GM18858 (cell line): Measurements from ENCODE around the gene ARHGAP24.
A peak's percentile ranks its signal among the peaks of the same experiment; 100 is the strongest.

Experiments used
- ATAC-seq: cut with Tn5 transposase; IDR thresholded peaks from one replicate; pipeline ENCODE4 v1.9.1; 2021; ENCODE audit not compliant: unreplicated experiment

The ARHGAP24 gene

DNA sequence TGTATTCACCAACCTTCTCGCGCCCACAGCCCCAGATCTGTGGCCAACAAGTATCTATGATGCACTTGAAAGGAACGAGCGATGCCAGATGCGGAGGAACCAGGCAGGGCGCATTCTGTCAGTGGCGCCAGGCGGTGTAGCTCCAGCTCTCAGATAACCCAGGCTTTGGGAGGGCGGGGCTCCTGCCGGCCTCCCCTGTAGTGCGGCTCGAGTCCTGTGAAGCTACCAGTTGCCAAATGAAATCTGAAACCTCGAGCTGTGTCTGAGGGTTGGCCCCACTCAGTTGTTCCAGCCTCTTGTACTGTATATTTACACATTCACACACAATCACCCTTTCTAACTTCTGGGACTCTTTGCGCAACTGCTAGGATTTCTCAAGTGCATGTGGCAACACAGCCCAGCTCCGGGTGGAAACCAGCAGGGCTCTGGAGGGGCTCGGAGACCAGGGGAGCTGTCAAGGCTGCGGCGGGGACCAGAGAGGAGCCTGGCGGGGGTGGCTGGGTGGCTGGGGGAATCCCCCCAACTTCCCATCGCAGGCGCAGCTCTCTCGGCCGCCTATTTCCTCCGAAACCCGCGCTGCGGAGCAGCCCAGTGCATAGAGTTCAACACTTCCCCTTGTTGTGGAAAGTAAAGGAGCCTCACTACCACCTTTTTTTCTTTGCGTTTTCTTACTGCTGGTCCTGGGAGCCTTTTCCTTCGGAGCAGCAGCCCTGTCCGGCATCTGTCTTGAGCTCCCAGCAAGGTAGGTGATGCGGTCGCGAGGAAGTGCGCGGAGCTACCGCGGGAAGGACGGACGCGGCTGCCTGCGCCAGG lies at the start of gene ARHGAP24:
Gene ARHGAP24 (plus strand): TSS at position 333 of the 813 bp plus-strand sequence.
- peak; percentile 86 for ATAC-seq

DNA sequence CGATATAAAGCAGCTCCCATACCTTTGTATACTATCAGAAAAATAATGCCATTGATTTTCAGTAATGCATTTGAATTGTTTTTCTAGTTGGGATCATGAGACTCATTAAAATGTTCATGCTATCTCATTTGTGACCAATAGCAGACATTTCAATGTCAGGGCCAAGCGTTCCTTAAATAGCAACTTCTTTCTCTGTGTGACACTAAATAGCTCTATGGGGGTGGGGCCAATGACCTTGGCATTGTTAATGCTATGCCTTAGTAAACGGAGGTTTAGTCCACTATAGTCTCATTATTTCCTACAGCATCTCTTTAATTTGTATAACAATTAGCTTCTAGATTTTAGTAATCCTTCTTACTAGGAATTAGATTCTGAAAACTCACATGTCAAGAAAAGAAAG lies 48.6 kb upstream of the ARHGAP24 start:
- ATAC-seq, result no peak

DNA sequence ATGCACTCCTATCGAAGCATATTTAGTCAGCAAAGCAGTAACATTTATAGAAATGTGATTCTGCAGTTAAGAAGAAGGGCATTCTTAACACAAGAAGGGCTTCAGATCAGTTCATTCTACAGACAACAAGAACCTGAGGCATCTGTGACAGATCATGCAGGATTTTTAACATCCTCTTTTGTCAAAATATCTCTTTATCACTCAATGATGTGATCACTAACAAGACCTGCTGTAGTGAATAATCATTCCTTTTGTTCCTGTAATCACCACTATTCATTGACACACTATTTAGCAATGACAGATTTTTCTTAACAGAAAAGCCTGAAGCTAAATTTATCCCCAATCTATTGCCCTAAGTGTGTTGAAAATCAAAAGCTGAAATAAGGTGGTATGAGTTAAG lies 47.8 kb upstream of the ARHGAP24 start:
- no peak for ATAC-seq

DNA sequence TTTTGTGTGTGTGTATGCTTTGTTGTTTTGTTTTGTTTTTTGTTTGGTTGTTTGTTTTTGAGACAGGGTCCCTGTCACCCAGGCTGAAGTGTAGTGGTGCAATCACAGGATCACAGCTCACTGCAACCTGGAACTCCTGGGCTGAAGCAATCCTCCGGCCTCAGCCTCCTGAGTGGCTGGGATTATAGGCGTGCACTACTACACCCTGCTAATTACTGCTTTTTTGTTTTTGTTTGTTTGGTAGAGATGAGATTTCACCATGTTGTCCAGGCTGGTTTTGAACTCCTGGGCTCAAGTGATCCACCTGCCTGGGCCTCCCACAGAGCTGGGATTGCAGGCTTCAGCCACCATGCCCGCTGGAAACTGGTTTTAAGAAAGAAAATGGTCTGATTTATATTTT lies 44.7 kb upstream of the ARHGAP24 start:
- ATAC-seq, result no peak

DNA sequence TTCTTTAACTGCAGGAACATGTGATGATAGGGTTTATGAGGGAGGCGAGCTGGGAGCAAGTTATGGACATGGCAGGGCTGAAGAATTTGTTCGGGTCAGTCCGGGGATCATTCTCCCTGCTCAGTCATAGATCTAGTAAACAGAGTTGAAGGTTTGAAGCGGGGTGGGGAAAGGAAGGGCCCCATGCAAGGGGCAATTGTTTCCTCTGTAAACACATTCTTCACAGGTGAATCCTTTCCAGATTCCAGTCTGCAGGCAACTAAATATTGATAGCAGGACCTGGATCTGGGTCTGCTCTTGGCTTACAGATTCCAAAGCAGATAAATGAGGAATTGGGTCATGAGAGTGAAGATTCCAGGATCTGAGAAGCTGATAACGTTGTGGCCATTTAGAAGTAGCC lies 44.3 kb upstream of the ARHGAP24 start:
- ATAC-seq, result no peak

DNA sequence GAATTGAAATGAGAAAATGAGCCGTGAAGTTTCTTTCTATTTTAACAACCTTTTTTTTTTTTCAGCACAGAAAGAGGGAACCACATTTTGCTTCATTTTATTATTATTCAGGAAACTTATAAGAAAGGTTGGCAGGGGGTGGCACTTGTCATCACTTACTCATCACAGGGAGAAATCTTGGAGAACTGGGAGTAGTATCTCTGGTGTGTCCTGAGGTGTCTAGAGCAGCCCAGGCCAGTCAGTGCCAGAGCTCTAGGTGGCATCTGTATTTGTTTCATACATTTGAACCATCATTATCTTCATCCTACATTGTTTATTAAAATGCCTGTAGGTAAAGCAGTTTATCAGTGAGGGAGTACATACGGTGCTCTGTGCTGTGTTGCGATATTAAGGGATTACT lies 43.8 kb upstream of the ARHGAP24 start:
- ATAC-seq, result no peak

DNA sequence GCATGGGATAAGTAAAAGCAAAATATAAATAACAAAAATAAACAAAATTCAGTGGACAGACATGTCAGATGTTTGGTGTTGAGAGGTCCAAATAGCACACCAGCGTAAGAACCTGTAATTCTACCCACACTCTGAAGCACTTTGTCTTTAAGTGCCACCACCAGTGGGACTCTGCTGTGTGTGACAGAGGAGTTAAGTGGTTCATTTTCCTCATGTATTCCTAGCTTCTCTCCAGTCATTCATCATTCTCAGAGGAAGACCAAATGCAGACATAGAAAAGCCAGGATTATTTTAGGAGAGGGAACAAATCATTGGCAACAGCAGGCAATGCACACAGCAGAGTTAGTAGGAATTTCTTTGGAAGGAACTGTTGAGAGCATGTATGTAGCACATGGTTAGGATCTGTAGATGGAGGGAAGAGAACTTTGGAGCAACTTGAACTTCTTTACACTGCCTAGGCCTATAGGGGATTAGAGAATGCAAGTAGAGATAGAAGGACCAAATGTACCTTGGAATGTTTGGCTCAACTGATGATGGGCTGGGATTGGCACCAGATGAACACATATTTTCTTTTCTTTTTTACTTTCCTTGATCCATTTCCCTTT lies 43.0 kb upstream of the ARHGAP24 start:
- ATAC-seq, result no peak

DNA sequence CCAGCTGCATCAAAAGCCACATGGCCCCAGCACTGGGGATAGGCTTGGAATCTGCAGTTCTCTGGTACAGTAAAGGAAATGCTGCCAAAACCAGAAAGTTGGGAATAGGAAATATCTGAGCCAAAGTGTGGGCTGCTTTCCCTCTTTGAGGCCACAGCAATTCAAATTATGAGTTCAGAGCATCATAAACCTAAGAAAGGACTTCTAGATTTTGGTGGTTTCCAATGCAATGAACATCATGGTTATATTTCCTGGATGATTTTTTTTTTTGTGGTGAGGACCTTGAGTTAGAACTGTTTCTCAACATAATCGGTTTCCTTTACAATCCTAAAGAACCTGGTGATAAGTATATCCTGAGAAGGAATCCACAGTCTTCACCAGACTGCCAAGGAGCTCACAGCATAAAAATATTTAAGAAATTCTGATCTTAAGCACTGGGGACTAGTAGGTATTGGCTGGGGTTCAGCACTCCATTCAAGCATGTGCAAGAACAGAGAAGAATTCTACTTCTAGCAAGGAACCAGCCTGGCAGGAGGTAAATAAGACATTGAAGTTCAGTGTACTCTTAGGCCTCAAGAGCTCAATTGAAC lies 29.8 kb upstream of the ARHGAP24 start:
- ATAC-seq, result no peak

DNA sequence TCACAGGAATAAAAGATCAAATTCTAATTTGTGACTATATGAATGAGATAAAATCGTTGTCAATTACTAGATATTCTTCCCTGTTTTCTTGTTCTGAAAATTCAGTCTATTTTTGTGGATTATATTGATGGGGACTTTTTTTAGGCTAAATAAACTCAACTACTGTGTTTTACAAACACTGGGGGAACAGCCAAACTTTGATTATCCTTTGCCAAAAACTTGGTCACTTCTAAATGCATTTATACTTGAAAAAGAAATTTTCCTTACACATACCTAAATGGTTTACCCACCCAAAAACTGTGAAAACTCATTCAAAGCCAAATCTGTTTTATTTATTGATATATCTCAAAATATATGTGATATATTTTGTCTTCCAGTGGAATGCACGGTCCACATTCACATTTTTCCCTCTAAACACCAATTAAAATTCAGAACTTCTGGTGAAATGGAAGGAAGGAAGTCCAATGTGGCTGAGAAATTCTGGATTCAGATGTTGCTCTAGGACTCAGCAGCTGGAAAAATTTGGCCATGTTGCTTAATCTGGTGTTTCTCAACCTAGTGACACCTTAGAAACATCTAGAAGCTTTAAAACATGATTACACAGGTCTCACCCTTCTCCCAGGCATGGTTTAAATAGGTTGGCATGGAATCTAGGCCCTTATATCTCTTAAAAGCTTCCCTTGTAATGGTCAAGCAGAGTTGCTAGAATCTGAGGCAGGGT lies 28.6 kb upstream of the ARHGAP24 start:
- ATAC-seq, result no peak

DNA sequence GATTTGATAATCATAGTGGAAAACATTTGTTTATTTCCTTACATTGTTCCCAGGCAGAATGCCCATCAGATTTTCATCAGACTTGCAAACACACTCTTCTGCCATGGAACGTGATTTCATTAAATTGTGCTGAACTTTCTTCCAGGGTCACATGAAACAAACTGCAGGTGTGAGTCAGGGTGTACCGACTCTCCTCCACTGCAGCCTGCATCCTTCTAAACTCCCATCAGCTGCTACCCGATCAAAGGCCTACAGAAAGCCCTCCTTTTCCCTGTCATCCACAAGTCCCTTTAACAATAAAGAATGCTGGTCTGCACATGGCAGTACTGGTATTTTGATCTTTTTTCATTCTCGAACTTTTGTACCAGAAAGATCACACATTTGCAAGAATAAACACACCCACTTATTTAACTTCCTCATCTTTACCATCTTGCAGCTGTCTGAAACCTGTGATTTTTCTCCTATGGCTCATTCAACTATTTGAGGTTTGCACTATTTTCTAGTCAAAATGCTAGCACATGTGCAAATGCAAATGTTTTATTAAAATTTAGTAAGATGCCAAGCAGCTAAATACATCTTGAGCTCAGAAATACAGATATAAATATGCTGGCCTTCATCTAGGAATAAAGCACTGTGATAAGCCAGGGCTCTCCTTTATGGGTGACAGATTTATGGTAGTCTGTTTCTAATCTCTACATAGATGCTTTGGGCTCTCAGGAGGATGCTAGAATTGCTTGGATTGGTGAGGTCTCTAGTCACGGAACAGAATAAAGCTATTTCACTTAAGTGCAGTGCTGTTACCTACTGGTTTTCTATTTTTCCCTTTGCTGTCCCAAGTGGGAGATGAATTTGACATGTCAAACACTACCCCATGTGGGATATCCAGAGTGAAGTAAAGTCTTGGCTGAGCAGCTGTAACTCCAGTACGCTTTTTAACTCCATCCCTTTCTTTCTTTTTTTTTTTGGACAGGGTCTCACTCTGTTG lies 25.8 kb upstream of the ARHGAP24 start:
- ATAC-seq, result peak; percentile 80

DNA sequence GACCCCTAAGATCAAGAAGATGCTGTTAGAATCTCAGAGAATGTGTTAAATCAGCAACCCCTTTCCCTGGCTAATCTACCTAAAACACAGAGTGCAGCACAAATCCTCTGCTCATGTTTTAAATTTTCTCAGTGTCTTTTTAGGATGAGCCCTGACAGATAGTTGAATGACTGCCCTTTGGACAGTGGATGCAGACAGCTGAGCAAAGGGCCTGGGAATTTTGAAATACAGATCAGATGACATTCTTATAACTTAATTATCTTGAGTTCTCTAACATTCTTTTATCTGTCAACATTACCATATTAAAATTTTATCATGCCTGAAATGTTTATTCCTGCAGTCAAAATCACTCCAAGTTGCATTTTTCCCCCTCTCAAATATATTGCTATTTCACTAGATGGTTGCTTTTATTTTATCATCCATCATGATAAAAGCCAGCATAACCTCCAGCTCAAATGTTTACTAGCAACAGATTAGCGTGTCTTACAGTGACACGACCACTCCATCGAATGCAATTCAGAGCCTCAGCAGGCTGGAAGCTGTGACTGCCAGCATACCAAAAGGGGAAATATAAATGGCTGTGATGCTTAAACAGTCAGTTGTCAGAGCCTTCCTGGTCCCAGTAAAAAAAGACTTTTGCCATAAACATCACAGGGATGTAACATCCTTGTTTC lies 22.8 kb upstream of the ARHGAP24 start:
- ATAC-seq, result no peak

DNA sequence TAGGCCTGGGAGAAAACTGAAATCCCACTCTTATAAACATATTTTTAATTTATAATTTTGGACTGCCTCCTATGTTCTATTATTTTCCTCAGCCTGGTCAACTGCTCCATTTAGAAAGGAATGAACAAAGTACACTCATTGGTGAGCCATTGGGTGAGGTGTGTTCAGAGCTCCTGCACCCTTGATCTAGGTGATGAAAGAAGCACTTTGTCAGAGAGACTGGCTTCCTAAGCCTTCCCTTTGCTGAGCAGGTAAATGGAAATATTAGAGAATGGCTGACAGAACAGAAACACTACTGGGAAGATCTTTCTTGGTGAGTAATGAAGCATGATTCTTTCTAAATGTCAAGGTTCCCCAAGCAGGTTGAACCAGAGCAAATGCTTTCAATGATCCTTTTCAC lies 19.0 kb upstream of the ARHGAP24 start:
- ATAC-seq, result no peak

DNA sequence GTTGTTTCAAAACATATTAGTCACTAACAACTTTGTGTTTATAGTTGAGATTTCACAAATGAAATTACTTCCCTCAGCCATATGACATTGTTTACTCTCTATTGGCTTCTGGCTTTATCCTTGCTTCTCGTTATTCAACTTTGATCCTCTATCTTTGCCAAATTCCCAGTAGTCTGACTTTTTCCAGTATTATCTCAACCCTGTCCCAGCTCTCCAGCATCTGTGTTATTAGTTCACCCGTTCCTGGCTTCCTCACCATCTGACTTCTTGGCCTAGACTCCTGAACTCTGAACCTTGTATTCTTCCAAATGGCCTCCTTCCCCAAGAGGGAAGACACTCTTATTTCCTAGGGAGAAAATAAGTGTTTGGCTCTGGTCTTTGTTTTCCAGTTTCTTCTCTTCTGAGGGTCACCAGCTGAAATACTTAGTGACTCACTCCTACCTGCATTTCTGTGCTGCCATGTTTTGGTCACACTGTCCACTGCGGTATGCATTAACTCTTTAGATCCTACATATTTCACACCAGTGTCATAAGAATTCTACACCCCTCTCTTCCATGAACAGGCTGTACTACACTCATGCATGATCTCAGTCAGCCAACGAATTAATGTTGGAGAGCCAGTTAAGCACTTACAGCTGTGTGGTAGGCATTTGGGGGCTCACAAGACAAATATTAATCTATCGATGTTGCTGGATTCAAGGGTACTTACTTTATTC lies 17.0 kb upstream of the ARHGAP24 start:
- no peak for ATAC-seq

DNA sequence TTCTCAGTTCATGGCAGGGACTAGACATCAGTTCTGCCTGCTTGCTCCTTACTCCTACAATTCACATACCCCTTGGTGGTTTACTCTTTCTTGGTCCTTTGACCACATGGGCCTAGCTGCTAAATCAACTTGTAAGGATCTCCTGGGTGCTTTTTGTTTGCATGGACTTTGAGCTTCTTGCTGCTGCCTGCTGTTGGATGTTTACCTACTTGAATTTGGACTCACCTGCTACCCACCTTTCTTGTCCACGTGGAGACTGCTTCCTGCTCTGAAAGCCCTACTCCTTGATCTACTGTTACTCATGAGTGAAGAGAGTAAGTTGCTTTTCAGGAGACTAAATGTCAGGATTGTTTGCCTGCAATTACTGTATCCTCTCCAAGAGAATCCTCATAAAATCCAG lies 15.2 kb upstream of the ARHGAP24 start:
- ATAC-seq, result no peak

DNA sequence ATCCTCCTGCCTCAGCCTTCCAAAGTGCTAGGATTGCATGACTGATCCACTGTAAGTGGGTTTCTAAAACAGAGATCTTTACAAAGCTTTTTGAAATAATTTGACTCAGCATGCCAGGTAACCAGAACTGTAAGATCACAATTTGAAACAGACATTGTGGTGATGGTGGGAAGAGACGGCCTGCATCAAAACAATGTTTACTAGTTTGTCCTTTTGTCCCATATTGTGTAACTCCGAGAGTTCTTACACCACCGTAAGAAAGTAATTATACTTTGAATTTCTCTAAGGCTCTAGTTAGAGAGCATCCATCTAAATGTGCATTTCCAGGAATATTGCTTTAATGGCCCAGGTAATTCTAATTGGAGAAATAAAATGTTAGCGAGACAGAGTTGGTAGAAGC lies 594 bp upstream of the ARHGAP24 start:
- ATAC-seq, result no peak

DNA sequence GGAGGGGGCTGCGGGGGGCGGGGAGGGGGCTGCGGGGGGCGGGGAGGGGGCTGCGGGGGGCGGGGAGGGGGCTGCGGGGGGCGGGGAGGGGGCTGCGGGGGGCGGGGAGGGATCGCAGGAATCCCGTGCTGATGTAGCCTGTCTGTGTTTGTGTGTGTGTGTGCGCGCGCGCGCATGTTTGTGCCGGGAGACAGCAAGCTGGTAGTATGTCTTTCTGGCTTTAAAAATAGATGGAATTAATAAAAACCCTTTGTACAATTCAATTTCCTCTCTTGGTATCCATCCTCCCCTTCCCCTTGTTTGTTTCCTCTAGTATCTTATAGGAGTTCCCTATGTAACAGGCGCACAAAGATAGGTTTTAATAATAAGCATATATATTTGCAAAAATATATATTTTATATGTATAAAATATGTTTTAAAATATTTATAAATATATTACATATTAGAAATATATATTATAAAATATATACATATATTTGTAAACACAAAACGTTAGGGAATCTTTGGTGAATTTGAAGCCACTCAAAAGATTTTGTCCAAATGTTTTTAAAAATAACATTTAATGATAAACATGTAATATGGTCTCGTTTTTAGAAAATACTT lies 782 bp downstream of the ARHGAP24 start:
- no peak for ATAC-seq

DNA sequence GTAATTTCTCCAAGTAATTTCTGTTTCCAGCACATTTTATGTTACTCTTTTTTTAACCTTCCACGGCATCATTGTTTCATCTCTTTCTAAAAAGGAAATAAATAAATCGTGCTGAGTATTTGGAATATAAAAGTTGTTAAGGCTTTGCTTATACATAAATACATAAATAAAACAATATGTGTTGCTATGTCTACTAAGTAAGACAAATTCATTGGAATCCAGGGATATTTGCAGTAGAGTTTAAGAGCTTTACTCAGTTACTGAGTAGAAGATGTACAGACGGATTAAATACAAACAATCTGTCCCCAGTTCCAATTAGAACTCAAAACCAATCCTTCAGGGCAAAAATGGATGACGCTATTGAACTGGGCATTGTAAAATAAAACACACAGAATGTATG lies 1.4 kb downstream of the ARHGAP24 start:
- no peak for ATAC-seq

DNA sequence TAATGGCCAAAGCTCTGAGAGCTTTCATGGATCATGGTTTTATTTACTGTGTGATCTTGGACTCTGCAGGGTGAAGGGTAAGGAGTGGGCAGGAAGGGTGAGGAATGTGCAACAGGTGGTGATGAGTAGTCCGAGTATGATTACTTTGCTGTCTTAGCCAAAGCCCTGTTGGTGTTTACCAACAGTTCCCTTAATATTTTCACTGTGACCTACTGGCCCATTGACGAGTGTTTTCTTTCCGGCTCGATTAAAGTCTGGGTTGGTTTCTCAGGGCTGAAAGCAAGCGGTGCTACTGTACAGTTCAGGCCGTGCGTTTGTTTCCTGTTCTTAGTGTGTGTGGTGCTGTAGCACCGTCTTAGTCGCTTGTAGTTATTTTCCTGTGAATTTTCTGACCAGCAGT lies 2.6 kb downstream of the ARHGAP24 start:
- peak; percentile 21 for ATAC-seq

DNA sequence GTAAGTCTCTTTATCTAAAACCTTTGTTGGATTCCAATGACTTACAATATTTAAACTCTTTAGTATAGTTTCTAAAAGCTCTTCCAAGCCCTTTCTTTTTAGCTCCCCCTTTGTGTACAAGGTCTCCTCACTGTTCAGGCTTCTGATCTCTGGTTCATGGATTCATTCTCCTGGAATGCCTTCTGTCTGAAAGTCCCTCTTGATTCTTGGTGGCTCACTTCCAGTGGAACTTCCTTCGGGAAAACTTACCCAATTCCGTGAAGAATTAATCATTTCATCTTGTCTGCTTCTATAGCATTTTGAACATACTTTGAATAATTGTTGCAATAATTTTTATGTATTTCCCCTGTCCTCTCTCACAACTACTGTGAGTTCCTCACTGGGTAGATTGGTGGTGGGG lies 3.6 kb downstream of the ARHGAP24 start:
- ATAC-seq, result no peak
